ENCODE results near the gene CDKAL1.
"Not testable (repeated sequence)": the region's sequence is repeated elsewhere in the genome, so short reads cannot be mapped to it uniquely, and the experiment has no call there.

Gene CDKAL1

DNA sequence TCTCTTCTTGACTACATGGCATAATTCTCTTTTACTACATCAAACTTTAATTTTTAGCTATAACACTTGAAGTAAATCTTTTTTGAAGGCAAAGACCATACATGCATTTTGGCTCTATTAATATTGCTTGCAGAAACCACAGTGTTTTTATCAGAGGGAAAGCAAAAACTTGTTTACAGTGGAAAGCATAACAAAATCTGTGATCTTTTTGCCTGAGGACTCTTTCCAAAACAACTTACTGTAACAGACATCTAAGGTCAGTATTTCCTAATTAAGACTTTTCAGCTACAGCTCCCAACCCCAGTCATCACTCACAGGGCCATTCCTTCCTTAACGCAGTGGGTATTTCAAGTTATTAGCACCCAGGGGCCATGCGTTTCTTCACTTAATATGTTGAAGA lies 274.7 kb downstream of the CDKAL1 start:
- no peak for DNase-seq

DNA sequence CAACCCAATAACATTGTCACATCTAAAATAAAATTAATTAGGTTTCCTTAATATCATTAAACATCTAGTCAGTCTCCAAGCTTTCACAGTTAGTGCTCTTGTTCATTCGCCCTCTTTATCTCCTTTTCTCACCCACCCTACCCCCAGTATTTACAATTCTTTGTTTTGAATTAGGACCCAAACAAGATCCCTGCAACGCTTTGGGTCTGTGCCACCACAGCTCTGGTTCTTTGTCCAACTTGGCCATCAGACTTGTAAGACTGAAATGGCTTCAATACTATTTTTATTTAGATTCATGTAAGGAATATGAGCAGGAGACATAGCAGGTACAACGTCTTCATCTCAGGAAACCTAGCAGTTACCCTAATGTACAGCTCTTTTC lies 276.5 kb downstream of the CDKAL1 start:
- no peak for DNase-seq

DNA sequence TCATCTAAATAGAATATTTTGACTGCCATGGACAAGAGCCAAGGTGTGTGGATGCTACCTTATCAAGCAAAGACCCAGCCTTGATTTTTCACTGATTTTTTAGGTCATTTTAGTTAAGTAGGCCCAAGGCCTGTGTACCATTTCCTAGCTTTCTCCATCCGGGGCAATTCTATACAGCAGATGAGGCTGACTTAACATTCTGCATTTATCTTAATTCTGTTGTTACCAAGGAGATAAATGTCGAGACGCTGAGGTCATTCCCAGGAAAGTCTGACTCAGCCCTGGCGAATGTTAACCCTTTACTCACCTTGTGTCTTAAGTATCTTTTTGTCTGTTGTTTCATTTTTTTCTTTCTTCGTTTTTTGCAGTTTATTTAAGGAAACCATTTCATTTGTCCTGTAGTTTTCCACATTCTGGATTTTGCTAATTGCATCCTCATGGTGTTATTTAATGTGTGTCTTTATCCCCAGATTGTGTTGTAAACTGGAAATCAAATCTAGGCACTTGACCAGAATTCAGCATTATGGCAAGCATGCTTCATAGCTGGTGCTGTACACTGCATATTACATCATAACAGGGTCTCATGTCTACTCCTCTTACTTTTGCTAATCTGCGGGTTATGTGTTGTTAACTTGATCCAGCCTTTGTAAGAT lies 277.0 kb downstream of the CDKAL1 start:
- DNase-seq: no peak

DNA sequence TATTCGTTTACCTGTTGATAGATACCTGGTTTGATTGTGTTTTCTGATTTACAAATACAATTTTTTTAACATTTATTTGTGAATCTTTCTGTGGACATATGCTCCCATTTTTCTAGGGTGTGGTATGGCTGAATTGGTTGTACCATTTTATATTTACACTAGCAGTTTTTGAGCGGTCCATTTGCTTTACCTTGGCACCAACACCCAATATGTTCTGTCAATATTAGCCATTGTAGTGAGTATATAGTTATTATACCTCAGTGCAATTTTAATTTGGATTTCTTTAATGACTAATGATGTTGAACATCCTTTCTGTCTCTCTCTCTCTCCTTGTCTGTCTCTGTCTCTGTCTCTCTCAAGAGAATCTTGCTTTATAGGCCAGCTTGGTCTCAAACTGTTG lies 278.5 kb downstream of the CDKAL1 start:
- no peak for DNase-seq

DNA sequence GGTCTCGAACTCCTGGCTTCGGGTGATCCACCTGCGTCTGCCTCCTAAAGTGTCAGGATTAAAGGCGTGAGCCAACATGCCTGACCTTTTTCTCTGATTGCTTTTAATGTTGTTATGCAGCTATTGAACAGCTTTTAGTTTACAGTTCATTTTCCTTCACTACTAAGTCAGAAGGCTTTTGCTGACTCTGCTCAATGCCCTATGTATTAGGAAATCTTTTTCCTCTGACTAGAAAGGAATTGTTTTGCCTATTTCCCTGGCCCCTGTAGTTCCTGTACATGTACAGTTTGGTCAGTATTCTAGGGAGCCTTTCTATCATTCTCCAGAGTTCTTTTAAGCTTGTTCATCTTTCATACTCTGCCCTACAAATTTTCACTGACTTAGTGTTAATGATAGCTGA lies 280.2 kb downstream of the CDKAL1 start:
- DNase-seq: no peak

DNA sequence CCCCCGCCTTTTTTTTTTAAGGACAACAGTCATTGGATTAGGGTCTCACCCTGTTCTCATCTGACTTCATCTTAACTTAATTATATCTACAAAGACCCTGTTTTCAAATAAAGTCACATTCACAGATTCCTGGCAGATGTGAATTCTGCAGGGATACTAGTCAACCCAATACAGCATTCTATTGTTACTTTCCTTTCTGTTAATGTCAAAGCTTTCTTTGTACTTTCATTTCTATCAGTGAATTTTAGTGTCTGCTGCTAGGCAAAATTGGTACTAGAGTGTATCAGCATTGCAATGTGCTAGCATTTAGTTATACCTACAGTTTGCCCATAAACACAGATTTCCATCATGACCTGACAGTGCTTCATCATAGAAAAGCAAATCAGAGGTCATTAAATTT lies 281.9 kb downstream of the CDKAL1 start:
- DNase-seq: no peak

DNA sequence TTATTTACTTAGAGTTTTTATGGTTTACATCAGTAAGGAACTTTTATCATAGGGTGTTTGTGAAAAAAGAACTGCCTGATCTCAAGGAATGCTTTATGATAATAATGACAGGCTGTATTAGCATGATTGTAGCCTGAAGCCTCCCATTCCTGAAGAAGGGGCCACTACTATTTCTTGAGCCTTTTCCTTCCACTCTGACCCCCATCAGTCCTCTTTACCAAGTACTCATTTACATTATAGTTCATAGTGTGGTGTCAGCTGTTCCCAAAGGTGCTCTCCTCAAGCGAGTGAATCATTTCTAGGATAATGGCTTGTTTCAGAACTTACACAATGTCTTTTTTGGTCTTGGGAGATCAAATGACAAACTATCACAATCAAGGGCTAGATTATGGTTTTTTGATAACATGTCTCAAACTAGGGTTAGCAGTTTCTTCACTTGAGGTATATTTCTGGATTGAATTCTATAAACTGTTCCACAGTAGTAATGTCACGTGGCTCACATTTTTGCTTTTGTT lies 283.6 kb downstream of the CDKAL1 start:
- DNase-seq: no peak

DNA sequence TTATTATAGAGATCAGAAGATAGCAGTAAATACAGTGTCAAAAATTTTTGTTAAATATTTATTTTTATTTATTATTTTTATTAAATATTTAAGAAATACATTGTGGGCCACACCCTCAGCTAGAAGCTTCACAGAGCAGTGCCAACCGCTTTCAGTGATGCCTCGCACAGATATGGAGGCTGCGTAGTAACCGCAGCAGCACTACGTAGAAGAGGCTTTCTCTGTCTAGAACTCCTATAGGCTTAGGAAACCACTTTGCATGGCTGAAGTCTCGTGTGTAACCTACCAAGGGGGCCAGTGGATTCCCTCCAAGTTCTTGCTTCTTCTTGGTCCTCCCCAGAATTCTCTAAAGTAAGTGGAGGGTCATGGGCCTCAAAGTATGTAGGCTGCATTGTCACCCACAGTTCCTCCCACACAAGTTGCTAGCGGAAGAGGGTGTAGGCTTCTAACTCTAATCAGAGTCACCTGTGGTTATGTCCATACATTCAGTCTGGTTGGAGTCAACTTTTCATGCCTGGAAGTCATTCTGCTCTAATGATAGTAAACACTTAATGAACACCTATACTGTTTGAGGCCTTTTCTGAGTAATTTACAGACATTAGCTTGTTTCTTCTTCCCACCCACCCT lies 285.6 kb downstream of the CDKAL1 start:
- no peak for DNase-seq

DNA sequence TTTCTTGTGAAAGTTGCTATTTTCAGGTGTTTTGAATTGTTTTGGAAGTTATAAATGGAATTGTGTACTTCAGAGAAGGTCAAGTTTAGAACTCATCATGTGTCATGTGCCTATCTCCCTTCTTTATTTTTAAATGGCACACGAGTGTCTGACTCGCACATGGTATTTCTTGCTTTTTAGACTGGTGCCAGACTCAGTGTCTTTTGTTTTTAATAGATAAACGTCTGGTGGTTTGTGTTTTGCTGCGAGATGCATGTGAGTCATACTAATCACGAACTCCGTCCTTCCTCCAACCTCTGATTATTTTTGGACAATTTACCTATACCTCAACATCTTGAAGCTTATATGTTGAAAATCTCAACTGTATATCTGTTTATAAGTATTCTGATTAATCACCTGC lies 292.1 kb downstream of the CDKAL1 start:
- no peak for DNase-seq

DNA sequence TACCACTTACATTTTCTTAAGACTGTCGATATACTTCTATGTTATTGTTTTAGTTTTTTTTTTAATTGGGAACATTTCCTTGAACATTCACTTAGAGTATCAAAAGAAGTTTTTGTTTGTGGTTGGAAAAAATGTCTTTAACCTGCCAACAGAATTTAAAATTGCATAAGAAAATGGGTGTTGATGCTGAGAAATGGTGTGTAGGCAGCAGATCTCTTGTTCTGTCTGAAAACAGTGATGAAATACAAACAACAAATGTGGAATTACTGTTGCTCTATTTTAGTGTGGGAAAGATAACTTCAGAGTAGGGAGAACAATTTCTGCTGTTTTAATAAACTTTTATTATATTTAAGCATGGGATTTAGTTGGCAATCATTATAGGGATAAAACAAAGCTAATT lies 293.5 kb downstream of the CDKAL1 start:
- no peak for DNase-seq

DNA sequence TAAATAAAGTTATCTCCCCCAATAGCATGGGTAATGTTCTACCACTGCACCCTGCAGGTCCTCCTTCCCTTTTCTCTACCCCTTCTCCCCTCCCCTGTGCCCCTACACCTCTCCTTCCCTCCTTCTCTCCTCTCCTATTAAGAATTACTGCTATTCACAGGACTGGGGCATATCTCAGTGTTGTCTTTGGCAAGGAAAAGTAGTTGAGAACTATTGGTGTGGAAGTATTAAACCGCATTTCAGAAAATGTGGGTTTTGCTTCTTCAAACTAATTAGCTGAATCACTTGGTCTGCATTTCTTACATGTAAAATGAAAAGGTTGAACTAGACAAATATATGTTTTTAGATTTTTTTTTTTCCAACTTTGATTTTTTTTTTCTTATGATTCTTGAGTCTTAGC lies 296.3 kb downstream of the CDKAL1 start:
- DNase-seq: no peak

DNA sequence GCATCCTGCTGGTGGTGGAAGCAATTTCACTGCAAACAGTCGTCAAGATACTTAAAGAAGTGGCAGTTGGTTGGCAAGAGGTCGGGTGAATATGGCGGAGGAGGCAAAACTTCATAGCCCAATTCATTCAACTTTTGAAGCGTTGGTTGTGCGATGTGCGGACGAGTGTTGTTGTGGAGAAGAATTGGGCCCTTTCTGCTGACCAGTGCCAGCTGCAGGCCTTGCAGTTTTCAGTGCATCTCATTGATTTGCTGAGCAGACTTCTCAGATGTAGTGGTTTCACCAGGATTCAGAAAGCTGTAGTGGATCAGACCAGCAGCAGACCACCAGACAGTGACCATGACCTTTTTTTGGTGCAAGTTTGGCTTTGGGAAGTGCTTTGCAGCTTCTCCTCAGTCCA lies 297.0 kb downstream of the CDKAL1 start:
- DNase-seq: not testable (repeated sequence)

DNA sequence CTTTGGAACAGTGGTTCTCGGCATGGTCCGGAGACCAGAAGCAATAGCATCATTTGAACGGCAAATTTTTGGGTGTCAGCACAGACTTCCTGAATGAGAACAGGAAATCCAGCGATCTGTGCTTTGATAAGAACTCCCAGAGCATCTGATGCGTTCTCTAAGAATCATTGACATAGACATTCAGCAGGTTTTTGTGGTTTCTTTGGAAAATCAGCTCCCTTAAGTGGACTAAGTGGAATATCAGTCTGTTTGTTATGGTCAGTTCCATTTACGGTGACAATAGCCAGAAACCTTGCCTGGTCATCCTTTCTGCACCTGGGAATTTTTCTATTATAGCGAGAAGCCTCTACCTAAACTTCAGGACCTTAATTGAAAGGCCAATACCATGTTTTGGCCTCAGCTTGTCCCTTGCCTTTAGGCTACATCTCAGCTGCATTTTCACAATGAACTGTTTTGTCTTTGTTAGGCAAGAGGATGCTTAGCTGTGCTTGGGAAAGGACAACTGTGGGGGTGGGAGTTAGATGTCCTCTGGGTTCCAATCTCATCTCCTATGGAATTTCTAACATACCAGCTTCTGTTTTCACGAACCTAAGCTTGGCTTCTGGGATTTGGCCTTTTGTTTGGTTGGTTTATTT lies 299.7 kb downstream of the CDKAL1 start:
- DNase-seq: no peak

DNA sequence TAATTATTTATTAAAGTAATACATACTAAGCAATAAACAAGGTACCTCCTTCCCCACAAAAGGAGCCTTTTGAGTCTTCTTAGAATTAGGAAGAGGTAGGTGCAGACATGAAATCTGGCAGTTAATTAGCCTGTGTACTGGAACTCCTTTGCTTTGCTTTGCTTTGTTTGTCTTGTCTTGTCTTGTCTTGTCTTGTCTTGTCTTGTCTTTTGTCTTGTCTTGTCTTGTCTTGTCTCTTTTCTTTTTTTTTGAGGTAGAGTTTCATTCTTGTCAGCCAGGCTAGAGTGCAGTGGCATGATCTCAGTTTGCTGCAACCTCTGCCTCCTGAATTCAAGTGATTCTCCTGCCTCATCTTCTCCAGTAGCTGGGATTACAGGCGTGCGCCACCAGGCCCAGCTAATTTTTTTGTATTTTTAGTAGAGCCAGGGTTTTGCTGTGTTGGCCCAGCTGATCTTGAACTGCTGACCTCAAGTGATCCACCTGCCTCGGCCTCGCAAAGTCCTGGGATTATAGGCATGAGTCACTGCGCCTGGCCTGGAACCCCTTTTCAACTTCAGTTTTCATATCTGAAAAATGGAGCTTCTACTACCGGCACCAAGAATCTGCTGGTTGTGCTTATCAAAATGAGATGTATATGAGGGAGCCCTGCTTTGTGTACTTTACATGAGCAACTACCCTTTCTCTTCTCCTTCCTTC lies 301.2 kb downstream of the CDKAL1 start:
- DNase-seq: no peak

DNA sequence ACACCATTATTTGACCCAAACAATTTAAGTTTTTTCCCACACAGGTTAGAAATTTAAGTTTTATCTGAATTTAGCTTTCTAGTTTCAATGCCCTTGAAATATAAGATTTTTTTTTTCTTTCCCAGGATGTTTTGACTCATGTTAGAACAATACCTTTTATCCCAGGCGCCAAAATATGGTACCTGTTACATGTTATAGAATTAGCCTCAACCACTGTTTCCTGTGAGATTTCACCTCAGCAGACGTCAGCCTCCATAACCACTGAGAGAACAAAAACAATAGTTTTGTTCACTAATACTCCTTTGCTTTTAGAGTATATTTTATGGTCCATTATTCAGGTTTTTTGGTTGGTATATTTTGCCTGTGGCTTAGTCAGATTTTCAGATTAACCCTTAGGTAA lies 302.9 kb downstream of the CDKAL1 start:
- no peak for DNase-seq

DNA sequence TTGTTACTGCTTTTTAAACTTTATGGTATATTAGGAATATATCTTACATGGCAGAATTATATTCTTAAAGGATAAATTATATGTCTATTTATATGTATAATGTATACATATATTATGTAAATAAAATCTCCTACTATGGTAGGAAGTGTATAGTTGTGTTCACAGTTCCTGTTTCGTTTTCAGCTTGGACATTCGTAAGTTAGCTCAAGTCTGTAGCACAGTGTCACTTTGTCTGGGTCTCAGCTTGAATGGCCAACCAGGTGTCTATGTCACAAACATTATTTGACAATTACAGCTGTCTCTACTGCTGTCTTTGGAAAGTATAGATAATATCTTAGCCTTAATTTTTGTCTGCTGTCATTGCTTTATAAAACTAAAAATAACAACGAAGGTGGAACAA lies 303.9 kb downstream of the CDKAL1 start:
- no peak for DNase-seq

DNA sequence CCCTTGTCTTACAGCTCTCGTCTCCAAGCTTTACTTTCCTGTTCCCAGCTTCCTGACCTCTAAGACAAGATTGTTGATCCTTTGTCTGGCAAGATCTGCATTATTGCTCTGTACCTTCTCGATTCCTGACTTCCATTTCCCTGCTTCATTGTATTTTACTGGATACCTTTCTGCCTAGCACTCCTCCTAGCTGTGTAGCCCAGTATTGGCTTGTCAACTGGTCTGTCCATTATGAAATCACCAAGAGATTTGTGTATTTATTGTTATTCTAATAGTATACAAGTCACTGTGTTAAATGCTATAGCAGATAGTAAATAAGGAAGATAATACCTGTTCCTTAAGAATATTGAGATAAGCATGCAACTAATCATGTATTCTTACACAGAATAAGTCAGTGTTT lies 305.4 kb downstream of the CDKAL1 start:
- no peak for DNase-seq

DNA sequence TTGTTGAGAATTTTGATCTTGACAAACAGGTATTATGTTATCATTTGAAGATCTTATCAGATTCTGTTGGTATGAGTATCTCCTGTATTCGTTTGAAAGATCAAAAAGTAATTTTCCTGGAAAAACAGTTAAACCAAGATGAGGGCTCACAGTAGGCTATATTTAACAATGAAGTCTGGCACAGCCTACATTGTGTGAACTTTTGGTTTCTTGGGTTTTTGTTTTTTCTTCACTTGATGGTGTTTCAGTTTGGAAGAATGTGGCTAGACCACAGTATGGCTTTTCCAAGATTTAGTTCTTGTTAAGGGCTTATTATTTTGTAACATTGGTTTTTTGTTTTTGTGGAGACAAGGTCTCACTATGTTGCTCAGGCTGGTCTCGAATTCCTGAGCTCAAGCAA lies 306.4 kb downstream of the CDKAL1 start:
- DNase-seq: no peak

DNA sequence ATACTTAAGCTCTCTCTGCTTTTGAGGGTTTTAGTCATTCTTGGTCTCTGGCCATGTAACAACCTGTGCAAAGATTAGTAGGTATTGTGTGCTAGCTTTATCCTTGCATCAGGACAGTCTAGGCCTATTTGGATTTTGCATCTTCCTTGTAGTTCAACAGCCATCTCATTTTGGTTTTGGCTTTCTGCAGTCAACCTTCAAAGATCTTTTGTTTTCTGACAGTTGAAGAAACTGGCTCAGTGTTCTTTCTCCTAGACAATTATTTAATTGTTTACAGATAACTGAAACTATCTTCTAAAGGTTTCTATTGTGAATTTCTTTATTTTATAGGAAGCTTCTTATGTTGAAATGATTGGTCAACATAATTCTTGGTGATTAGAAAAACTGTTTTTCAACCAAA lies 307.5 kb downstream of the CDKAL1 start:
- no peak for DNase-seq

DNA sequence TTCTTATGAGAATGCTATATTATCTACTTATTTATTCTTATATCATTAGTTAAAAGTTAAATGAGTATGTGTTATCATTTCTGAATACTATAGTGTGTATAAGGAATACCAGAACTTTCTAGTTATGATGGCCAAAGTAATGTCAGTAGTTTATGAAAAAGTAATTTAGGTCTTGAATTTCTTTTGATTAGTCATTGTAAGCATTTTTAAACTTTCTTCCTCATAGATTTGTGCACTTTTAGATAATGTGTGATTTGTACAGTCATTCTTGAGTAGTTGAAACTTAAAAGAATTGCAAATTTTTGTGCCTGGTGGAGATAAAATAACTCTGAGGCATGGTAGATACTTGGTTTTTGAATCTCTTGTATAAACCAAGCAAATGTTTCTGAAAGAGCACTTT lies 311.3 kb downstream of the CDKAL1 start:
- no peak for DNase-seq

DNA sequence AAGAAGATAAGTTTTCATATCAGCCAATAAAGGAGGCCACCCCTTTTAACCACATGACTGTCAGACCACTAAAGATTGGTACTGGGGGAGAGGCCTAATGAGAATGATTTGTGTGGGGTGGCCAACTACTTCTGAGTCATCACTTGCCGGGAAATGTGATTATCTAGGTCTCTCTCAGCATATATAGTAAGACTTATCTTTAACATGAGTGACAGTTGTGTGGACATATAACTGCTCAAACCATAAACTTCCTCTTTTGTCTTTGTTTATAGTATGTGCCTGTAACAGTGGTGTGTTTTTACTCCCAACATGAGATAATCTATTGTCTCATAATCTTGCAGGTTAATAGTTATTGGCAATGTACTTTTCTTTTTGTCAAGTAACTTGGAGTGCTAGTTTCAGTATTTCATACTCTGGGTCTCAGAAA lies 312.4 kb downstream of the CDKAL1 start:
- no peak for DNase-seq

DNA sequence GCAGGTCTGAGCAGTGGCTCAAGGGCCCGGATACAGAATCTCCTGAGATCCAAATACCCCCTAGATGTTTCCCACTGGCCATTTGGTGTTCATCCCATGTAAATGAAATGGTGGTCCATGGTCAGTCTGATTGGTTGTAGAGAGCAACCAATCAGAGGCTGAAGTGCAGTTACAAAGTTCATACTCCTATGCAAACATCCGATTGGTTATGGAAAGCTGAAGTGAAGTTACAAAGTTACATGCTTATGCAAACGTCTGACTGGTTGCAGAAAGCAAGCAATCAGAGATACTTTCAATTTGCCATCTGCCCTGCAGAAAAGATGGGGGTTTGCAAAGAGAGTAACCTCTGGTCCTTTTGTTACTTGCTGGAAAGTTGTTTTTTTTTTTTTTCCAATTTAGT lies 313.6 kb downstream of the CDKAL1 start:
- DNase-seq: no peak

DNA sequence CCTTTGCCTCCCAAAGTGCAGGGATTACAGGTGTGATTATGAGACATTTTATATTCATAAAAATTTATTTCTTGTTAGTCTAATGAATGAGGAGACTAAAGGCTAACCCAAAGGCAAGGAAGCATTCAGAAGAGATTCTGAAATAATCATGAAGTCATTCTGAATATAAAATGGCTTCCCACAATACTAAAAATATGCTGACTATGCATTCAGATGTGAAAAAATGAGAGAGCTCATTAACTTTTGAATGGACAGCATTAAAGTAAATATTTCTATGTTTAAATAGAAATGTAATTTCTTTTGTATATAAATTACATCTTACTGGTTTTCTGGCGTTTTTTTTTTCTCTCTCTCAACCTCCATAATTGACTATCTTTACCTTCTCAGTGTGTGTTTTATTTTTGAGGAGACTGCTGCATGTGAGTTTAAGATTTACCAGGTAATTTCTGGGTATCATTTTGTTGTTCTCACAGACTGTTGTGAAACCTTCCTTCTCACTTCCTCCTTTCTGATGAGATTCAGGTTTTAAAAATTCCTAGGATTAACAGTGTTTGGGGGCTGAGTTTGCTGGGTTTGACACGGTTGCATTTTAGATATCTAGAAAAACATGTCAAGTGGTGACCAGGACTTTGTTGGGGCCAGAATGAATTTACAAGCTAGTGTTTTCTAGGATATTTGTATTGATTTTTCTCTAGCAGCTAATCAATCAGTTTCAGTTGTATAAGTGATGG lies 316.6 kb downstream of the CDKAL1 start:
- no peak for DNase-seq

Measured in activated naive CD4-positive, alpha-beta T cell (primary cell).